Tibial nerve (tissue), 4 donors: ENCODE results near the gene PIR. TPM values are rescaled to one million over a fixed set of nuclear protein-coding genes. Genes with fewer than 3 reads are reported as not detected.

Experiments used
- DNase-seq, 2 donors: peaks; one replicate each; pipeline ENCODE4 v3.0.0-alpha.2; 2019; ENCODE audit warnings: low spot score in 2 of 2
- H3K27ac ChIP-seq, 4 donors: fragments of 200-600 bp; sonication (generic) in 3 of 4; one replicate each; pipeline ENCODE4 v1.5.1; 2017 to 2019; ENCODE audit warnings: mild to moderate bottlenecking in 1 of 4
- H3K27me3 ChIP-seq, 2 donors: fragments of 200-600 bp; sonication (generic) in 1 of 2; one replicate each; pipeline versions ENCODE4 v1.5.1 to v1.6.0; 2017 to 2019
- H3K36me3 ChIP-seq, 3 donors: fragments of 200-600 bp; sonication (generic); one replicate each; pipeline ENCODE4 v1.5.1; 2018 to 2019
- H3K4me1 ChIP-seq, 4 donors: fragments of 200-600 bp; sonication (generic) in 3 of 4; one replicate each; pipeline ENCODE4 v1.5.1; 2017 to 2019
- H3K4me3 ChIP-seq, 4 donors: fragments of 200-600 bp; sonication (generic) in 3 of 4; one replicate each; pipeline ENCODE4 v1.5.1; 2017 to 2019; ENCODE audit warnings: mild to moderate bottlenecking in 1 of 4, moderate library complexity in 1 of 4
- H3K9me3 ChIP-seq, 4 donors: fragments of 200-600 bp; sonication (generic) in 3 of 4; one replicate each; pipeline ENCODE4 v1.5.1; 2017 to 2019
- EP300 ChIP-seq, 2 donors: sonication (generic); formaldehyde crosslinking; IDR thresholded peaks; one replicate each; pipeline ENCODE4 v1.6.1; 2017; ENCODE audit warnings: antibody characterized with exemption in 2 of 2, mild to moderate bottlenecking in 1 of 2
- POLR2A ChIP-seq, 2 donors: fragments of 450-650 bp; IDR thresholded peaks; one replicate each; pipeline ENCODE4 v1.6.1; 2017; ENCODE audit warnings: antibody characterized with exemption in 2 of 2, mild to moderate bottlenecking in 2 of 2, moderate library complexity in 2 of 2
- WGBS, 2 donors: methylation state at CpG; one replicate each; pipeline ENCODE4 v1.1.5; 2018; 5-methylcytosine and 5-hydroxymethylcytosine counted together
- total RNA-seq, 4 donors: library from RNA; depleted of rRNA; stranded (reverse); fragments of >200 nt; gene quantifications; one replicate each; pipeline ENCODE4 v1.1.0, GENCODE V29; 2016
- TF ChIP-seq, protein P1 (sequence below), 5 experiments: fragments of 200-600 bp in 3 of 5; fragments of 450-650 bp in 2 of 5; sonication (generic) in 3 of 5; IDR thresholded peaks; one replicate each; pipeline ENCODE4 v1.5.1; 2016 to 2019; ENCODE audit warnings: antibody characterized with exemption in 5 of 5, mild to moderate bottlenecking in 3 of 5, moderate library complexity in 2 of 5

PIR gene
- total RNA-seq, 4 donors from 2014 or later, result 10.6 to 27.6 (median 23.4) TPM

DNA sequence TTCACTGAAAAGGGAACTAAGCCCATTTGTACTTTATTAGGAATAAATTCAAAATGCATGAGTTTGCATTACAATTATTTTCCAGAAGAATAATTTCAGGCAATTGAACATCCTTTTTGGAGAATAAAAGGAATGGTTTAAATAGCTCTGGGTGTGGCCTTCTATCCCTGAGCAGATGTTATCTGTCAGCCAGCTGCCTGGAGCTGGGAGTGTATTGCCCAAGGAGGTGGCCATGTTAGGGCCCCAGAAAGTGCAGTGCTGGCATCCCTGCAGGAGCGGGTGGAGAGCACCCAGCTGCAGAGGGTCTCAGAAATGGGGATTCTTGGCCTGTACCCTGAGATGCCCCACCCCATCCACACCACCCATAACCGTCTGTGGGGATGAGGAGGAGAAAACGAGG, 87.3 kb downstream of the PIR start:
- H3K27me3 ChIP-seq, result no peaks in the 10 kb centered on the region
- 65 to 67% methylated on average over 2 to 3 of the region's 3 CpGs for WGBS, 2 donors
- no peaks in the 10 kb centered on the region for H3K9me3 ChIP-seq
- peaks cover 0 to 16% (median 0%) of the 10 kb centered on the region in 4 donors for H3K4me1 ChIP-seq
- no peak overlapping the region for H3K4me3 ChIP-seq
- H3K36me3 ChIP-seq, result no peaks in the 10 kb centered on the region
- no peak overlapping the region for H3K27ac ChIP-seq
- DNase-seq, result no peak
- TF ChIP-seq, protein P1, sequence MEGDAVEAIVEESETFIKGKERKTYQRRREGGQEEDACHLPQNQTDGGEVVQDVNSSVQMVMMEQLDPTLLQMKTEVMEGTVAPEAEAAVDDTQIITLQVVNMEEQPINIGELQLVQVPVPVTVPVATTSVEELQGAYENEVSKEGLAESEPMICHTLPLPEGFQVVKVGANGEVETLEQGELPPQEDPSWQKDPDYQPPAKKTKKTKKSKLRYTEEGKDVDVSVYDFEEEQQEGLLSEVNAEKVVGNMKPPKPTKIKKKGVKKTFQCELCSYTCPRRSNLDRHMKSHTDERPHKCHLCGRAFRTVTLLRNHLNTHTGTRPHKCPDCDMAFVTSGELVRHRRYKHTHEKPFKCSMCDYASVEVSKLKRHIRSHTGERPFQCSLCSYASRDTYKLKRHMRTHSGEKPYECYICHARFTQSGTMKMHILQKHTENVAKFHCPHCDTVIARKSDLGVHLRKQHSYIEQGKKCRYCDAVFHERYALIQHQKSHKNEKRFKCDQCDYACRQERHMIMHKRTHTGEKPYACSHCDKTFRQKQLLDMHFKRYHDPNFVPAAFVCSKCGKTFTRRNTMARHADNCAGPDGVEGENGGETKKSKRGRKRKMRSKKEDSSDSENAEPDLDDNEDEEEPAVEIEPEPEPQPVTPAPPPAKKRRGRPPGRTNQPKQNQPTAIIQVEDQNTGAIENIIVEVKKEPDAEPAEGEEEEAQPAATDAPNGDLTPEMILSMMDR (IDR thresholded peaks at IDR 0.05), result no peak
- TF ChIP-seq EP300 (IDR thresholded peaks at IDR 0.05) (no peak), POLR2A (IDR thresholded peaks at IDR 0.05) (no peak)

DNA sequence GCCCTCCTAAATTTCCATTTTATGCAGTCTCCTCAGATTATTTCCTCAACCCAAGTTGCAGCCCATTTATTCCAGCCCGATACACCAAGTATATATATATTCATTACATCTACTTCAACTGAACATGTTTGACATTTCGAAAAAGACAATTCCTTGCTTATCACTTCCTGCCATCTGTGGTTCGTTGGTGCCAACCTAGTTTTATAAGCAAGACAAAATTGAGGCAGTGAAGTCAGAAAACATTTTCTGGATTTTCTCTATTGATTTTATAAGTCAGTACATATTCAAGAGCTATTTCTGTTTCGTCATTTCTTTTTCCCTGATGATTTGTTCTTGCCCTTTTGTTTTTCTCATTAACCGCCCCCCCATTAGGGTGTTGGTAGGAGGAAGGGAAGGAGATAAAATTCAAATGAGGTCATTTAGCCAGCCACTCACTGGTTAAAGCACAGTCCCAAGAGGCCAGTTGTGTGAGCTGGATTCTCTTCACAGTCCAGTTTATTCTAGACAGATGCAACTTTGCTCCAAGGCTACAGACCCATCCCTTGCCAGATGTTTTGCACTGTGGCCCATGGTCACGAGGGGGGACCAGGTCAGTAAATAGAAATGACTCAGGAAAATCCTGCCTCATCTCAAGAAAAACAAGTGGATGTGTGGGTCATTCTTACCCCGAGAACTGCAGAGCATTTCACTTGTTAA, 88.6 kb downstream of the PIR start:
- H3K9me3 ChIP-seq, result no peaks in the 10 kb centered on the region
- peak; percentile 16 to 41 for DNase-seq
- peak overlapping the region in 1 of 4 donors; percentile 44 for H3K27ac ChIP-seq
- 43 to 57% methylated on average over 7 of the region's 7 CpGs for WGBS, 2 donors
- H3K36me3 ChIP-seq, result no peaks in the 10 kb centered on the region
- peaks cover 0 to 16% (median 0%) of the 10 kb centered on the region in 4 donors for H3K4me1 ChIP-seq
- H3K4me3 ChIP-seq, result no peak overlapping the region
- TF ChIP-seq, protein P1 (IDR thresholded peaks at IDR 0.05), result no peak
- peak in 1 of 2 donors; percentile 39 for TF ChIP-seq EP300 (IDR thresholded peaks at IDR 0.05)
- no peaks in the 10 kb centered on the region for H3K27me3 ChIP-seq

DNA sequence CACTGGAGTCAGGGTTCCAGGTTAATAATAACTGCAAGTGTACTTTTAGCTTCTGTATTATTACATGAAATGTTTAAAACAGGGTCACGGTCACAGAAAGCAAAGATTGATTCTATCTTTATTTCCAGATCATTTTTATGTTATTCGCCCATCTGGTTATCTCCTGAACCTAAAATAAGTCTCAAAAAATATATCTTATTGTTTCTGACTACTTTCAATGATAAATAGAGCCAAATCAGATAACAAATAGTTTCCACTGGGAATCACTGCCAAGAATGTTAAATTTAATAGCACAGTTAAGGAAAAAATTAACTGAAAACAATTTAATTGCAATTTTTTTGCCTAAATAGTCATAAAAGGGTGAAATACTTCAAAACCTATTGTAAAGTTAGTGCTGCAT, 91.8 kb downstream of the PIR start:
- Histone ChIP-seq H3K9me3 (no peaks in the 10 kb centered on the region), H3K4me3 (no peak overlapping the region), H3K27me3 (no peaks in the 10 kb centered on the region), H3K36me3 (no peaks in the 10 kb centered on the region), H3K4me1 (peaks cover 0 to 16% (median 0%) of the 10 kb centered on the region in 4 donors), H3K27ac (no peak overlapping the region)
- 39 to 78% methylated on average over 2 of the region's 2 CpGs for WGBS, 2 donors
- DNase-seq, result no peak
- TF ChIP-seq EP300 (IDR thresholded peaks at IDR 0.05), result no peak
- TF ChIP-seq, protein P1 (IDR thresholded peaks at IDR 0.05), result no peak

DNA sequence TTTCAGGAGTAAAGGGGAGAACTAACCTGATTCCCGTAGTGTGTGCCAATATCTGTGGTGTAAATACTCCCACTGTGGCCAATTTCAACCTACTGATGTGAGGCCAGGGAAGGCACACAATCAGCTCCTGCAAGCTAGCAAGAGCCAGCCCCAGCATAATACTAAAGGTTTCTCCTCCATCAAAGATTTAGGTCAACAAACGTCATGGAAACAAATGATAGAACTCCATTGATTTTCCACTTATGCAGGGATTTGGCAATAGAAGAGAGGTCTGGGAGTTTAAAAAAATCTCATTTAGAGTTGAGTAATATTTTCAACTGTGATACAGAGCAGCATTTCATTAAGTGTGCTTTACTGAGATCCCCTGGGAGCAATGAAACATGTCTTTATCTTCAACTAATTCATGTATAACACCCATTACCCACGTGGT, 93.2 kb downstream of the PIR start:
- Histone ChIP-seq H3K36me3 (no peaks in the 10 kb centered on the region), H3K27me3 (no peaks in the 10 kb centered on the region), H3K9me3 (no peaks in the 10 kb centered on the region), H3K4me3 (no peak overlapping the region), H3K4me1 (peaks cover 0 to 3% (median 0%) of the 10 kb centered on the region in 4 donors), H3K27ac (no peak overlapping the region)
- TF ChIP-seq, protein P1 (IDR thresholded peaks at IDR 0.05), result no peak
- no peak for TF ChIP-seq POLR2A (IDR thresholded peaks at IDR 0.05)
- TF ChIP-seq EP300 (IDR thresholded peaks at IDR 0.05), result no peak
- 48 to 59% methylated on average over 3 of the region's 3 CpGs for WGBS, 2 donors
- DNase-seq, result no peak

DNA sequence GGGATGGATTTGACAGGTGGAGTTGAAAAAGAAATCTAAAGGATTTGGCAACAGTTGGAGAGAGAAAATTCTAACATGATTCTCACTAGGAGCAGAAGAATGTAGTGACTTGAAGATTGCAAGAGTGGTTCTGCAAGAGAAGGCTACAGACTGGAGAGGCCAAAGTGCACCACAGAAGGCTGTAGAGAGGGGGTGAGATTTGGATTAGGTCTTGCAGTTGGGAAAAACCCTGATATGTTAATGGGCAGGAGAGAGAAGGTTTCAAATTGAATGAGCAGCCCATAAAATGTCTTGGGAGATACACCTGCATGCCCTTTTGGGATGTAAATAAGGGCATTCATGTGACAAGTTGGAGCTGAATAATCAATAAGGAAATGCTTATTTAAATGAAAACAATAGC, 94.3 kb downstream of the PIR start:
- no peaks in the 10 kb centered on the region for H3K27me3 ChIP-seq
- TF ChIP-seq POLR2A (IDR thresholded peaks at IDR 0.05) (no peak), EP300 (IDR thresholded peaks at IDR 0.05) (no peak)
- TF ChIP-seq, protein P1 (IDR thresholded peaks at IDR 0.05), result no peak

More for the DNA sequence above, 94.3 kb downstream of the PIR start:
- no peak overlapping the region for H3K27ac ChIP-seq
- no peaks in the 10 kb centered on the region for H3K4me1 ChIP-seq
- H3K4me3 ChIP-seq, result no peak overlapping the region
- no peaks in the 10 kb centered on the region for H3K9me3 ChIP-seq
- DNase-seq, result no peak
- H3K36me3 ChIP-seq, result no peaks in the 10 kb centered on the region
